A172 (cell line): ENCODE results near the gene ZC3H18. TPM values are rescaled to one million over a fixed set of nuclear protein-coding genes. Genes with fewer than 3 reads are reported as not detected.

Source experiments
- DNase-seq: peaks from one replicate; pipeline ENCODE4 v3.0.0-alpha.2; 2015; ENCODE audit warnings: low spot score
- total RNA-seq: library from RNA; depleted of rRNA; stranded (reverse); fragments of >200 nt; shearing (Covaris generic); gene quantifications from 2 replicates; pipeline ENCODE4 v1.2.3, GENCODE V29; 2014

Gene ZC3H18
- total RNA-seq, 1 experiment from 2014 or later = 17.7 TPM

DNA sequence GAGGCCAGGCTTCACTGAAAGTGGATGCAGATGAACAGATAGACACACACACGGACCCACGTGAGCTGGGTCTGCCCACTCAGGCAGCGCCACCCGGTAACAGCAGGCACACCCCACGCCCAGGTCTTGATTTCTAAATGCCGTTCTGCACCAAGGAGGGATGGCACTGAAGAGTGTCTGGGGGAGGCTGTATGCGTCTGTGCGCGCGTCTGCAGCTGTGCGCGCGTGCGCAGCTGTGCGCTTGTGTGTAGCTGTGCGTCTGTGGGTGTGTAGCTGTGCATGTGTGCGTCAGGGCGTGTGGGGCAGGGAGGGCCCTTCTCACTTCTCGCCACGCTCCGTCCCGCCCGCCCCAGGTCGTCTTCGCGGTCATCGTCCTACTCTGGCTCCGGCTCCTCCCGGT, 52.7 kb downstream of the ZC3H18 start:
- no peak for DNase-seq

DNA sequence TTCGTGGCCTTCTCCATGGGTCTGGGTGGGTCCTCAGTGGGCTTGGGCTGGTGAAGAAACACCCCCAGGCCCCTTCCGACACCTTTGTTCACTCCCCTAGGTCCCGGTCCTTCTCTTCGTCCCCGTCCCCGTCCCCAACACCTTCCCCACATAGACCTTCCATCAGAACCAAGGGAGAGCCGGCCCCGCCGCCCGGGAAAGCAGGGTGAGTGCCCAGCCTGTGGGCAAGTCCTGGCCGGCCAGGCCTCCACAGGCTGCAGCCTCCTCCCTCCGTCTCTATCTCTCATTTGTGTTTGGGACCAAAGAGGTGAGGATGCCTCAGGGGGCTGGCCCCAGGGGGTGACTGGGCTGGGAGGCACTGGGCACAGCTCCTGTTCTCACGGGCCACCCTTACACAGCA, 53.7 kb downstream of the ZC3H18 start:
- DNase-seq = no peak

DNA sequence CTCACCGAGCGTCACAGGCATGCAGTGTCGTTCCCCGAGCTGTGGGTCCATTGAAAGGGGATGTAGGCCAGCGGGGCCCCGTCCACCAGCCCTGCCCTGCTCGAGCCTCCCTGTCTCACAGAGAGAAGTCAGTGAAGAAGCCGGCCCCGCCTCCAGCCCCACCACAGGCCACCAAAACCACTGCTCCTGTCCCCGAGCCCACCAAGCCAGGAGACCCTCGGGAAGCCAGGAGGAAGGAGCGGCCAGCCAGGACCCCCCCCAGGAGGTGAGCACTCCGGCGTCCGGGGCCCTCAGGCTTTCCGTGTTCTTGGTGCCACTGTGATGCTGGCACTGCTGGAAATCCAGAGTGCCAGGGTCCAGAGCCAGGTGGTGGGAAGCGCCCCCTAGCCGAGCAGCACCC, 54.3 kb downstream of the ZC3H18 start:
- DNase-seq = no peak

DNA sequence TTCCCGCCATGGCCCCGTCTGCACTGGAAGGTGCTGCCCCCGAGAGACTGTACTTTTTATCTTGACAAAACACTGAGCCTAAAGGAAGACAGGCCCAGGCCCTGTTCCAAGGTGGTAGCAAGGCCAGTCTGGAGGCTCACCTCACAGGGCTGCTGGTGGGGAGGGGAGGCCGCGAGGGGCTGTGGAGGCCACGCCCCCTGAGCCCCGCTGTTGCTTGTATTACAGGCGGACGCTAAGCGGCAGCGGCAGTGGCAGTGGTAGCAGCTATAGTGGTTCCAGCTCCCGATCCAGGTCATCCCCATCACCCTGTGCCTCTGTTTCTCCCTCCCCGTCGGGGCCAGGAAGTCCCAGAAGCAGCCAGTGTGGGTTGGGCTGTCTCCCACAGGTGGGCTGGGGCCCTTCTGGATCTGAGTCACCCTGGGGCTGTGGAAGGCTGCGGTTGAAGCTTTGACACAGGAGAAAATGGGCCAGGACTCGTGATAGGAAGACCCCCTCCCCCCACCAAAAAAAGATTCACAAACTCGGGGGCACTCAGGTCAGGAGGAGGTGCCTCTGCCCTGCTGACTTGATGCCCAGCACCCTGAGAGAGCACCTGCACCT, 54.9 kb downstream of the ZC3H18 start:
- DNase-seq = no peak

DNA sequence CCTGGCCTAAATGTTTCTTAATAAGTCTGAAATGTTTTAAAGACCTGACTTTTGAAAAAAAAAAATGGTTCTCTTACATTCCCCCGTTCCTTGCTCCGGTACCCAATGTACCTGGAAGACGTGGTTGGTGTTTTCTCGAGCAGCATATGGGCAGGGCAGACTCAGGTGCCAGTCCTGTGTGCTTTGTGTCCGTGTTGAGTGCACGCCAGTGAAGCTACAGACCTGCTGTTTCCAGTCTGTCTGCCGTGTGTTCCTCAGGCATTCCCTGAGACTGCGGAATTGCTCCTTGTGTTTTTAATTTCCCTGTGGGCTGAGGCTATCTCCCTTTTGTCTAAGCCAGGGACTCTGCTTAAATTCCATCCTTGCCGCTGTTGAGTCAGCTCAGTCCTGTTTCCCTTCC, 56.4 kb downstream of the ZC3H18 start:
- no peak for DNase-seq

DNA sequence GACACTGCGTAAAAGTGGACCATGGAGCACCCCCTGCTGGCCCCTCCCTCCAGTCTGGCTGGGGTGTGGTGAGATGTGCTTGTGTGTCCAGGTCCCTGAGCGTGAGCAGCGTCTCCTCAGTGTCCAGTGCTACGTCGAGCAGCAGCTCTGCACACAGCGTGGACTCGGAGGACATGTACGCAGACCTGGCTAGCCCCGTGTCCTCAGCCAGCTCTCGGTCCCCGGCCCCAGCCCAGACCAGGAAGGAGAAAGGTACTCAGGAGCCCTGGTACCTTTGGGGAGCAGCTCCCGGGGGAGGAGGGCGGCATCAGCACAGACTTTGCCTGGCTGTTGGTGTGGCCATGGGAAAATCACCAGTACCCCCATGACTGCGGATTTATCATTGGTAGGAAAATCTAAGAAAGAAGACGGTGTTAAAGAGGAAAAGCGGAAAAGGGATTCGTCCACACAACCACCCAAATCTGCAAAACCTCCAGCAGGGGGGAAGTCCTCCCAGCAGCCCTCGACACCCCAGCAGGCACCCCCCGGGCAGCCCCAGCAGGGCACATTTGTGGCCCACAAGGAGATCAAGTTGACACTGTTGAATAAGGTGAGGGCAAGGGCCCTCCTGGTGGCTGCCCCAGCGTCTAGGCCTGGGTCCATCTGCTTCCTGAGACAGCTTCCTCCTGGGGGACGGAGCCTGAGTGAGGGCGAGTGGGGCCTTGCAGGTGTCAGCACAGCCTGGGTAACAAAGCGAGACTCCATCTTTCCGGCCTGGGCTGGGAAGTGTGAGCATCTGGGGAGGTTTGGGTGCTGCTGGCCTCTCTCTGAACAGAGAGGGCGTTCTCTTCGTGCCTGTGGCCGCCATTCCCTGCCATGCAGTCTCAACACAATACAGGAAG, 57.6 kb downstream of the ZC3H18 start:
- DNase-seq = no peak

DNA sequence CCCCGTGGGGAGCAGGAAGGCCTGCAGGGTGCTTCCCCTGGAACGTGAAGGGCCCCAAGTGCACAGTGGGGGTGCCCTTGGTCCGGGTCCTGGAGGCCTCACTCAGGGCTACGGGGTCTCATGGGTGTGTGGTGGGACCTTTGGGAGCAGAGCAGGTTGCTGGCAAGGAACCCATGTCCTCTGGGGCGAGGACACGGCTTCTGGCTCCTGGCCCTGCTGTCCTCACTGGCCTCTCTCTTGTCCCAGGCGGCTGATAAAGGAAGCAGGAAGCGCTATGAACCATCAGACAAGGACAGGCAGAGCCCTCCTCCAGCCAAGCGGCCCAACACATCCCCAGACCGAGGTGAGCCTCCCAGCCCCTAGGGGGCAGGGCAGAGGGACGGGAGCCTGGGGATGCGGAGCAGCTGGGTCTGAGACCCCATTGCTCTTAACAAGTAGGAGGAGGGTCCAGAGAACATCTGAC, 58.3 kb downstream of the ZC3H18 start:
- peak; percentile 35 for DNase-seq

DNA sequence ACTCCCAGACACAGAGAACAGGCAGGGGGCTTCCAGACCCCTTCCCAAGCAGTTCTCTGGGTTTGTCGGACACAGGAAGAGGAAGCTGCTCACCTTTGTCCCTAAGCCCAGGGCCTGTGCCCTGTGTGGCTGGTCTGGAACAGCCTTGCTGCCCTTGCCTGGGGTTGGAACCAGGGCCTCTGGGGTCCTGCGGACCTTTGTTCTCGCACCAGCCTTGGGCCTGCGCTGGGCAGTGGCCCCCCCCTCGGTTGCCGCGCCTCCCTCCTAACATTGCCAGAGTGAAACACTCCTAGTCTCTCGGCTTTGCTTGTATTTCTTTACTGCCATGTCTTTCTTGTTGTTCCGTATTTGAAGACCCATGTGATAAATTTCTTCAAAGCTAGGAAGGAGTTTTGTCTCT, 59.6 kb downstream of the ZC3H18 start:
- no peak for DNase-seq

DNA sequence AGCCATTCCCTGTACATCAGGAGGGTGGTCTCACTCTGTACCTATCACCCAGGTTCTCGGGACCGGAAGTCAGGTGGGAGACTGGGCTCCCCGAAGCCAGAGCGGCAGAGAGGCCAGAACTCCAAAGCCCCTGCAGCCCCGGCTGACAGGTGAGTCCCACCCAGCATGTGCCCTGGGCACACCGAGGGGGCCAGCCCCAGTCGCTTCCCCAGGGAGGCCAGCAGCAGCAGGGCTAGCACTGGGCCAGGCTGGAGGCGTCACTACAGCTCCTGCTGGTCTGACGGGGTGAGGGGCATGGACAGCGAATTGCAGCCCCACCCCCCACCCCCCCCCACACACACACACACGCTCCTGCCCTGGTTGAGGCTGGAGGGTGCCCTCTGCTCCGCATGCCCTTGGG, 60.2 kb downstream of the ZC3H18 start:
- no peak for DNase-seq

DNA sequence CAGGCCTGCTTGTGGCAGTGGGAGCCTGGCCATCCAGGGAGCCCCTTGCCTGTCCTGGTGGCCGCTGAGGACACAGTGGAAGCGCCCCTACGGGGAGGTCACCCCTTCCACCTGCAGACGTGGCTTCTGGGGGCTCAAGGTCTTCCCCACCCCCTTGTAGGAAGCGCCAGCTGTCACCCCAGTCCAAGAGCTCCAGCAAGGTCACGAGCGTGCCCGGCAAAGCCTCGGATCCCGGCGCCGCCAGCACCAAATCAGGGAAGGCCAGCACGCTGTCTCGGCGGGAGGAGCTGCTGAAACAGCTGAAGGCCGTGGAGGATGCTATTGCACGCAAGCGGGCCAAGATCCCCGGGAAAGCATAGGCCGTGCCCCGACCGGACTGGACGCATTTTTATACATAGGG, 60.7 kb downstream of the ZC3H18 start:
- no peak for DNase-seq

DNA sequence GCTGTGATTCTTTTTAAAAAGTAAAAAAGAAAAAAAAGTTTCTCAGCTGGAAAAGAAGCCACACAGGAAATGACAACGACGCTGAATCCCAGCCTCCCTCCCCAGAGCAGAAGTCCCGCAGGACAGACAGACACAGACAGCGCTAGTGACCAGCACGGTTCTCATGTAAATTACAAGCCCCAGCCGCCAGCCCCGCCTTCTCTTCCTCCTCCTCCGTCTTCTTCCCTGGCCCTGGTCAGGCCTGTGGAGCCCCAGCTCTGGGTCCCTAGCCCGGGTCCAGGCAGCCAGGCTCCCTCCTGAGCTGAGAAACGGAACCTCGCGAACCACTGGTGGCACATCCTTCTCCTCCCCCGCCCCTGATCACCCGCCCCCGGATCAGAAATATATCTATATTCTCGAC, 61.2 kb downstream of the ZC3H18 start:
- DNase-seq = no peak

DNA sequence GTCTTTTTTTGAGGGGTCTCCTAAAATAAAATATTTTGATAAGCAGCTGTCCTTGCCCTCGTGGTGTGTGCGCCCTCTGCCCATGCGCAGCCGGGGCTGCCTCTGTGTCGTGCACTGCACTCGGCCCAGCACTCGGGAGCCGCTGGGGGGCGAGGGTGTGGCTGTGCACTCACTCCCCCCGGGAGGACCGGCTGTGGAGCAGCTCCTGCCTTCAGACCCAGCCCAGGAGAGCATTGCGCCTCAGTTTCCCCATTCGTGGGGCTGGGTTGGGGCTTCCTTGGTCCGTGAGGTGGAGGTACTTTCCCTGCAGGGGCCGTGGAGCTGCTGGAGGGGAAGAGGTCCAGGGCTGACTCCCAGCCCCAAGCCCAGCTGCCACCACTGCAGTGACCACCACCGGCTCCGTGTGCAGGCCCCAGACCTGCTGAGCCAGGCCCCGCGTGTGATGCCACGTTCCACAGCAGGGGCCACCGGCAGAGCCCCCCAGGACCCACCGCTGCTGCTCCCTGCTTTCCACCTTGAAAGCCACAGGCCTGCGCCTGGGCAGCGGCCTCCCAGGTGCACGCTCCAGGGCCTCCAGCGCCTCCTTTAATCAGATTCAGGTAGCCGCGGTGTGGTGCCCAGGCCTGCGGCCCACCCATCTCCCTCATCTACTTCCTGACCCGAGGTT, 61.9 kb downstream of the ZC3H18 start:
- DNase-seq = no peak

DNA sequence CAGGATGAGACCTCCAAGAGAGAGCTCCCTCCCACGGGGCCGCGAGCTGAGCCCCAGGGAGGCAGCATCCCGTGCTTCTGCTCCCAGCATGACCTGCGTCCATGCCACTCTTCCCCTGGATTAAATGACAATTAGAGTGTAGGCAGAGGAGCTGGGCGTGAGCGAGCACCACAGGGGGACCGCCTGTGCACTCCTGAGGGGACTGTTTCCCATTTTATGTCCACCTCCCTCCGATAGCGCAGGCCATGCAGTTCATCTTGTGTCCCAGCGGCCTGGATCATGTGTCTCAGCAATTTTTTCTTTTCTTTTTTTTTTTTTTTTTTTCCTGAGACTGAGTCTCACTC, 62.4 kb downstream of the ZC3H18 start:
- no peak for DNase-seq

DNA sequence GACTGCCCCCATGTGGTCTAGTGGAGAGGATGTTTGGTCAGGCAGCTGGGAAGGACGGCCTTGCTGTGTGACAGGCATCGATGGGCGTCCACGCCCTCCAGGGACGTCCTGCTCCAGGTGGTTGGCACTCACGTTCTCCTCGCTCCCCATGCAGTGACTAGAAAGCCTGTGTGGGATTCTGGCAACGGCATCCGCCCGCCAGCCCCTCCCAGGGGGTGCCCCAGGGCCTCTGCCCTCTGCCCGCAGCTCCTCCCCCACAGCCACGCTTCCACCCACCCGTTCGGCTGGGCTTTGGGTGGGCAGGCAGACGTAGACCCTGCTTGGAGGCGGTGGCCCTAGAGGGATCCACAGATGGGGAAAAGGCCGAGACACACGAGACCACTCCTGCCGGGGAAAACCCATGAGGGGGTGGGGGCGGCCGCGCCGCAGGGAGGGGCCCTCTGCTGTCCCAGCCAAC, 63.5 kb downstream of the ZC3H18 start:
- DNase-seq = peak; percentile 51

DNA sequence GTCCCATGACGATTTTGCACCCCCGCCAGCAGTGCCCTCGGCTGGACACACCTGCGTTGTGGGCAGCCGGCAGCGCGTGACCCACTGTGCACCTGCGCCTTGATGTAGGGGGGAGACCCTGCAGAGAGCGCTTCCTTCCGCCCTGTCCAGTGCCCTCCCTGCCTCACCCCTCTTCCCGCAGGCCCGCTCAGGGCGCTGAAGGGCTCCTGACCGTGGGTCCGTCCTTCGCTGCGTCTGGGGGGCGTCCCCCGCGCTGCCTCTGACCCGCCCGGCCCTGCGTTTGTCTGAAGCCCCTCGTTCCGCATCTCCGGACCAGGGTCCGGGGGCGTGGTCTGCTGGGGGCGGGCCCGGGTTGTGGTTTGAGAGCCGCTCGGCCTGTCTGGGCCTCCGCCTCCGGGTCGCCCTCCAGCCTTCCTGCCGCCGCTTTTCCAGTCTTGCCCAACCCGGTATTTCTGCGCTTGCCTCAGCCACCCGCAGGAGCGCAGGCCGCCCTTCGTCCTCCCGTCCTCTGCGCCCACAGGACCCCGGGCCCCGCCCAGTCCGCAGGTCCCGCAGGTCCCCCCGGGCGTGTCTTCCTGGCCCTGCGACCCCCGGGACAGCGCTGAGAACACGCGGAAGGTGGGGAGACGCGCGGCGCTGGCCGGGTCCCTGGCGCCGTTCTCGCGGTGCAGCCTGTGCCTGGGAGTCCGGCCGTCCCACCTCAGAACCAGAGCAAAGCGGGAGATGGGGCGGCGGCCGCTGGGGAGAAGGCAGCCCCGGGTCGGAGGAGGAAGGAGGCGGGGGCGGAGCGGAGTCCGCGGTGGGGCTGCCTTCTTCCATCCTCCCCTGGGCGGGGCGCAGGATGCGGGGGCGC, 64.2 kb downstream of the ZC3H18 start:
- DNase-seq = no peak

DNA sequence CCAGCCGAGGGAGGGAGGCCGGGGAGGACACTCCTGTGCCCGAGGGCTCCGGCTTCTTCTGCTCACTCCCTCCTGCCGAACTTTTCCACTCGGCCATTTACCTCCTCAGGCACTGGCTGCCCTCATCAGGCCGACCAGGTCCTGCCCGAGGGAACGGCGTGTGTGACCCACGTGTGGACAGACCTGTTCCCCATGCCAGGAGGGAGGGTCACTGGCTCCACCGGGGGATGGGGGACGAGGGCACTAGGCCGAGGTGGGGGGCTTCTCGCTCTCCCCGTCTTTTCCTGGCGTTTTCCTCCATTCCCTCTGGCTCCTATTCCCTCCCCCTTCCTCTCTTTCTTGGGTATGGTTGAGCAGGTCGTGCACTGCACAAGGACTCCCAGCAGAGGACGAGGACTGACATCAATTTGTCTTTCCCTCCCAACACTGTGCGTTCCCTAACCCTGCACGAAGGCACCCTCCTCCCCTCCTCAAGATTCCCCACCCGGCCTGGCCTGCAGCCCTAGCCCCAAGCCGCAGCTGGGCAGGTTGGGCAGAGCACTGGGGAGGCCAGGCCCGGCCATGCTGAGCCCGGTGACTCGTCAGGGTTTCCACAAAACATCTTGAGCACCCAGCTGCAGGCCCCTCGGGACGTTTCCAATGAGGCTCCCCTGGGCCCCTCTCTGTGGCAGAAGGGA, 64.9 kb downstream of the ZC3H18 start:
- no peak for DNase-seq

DNA sequence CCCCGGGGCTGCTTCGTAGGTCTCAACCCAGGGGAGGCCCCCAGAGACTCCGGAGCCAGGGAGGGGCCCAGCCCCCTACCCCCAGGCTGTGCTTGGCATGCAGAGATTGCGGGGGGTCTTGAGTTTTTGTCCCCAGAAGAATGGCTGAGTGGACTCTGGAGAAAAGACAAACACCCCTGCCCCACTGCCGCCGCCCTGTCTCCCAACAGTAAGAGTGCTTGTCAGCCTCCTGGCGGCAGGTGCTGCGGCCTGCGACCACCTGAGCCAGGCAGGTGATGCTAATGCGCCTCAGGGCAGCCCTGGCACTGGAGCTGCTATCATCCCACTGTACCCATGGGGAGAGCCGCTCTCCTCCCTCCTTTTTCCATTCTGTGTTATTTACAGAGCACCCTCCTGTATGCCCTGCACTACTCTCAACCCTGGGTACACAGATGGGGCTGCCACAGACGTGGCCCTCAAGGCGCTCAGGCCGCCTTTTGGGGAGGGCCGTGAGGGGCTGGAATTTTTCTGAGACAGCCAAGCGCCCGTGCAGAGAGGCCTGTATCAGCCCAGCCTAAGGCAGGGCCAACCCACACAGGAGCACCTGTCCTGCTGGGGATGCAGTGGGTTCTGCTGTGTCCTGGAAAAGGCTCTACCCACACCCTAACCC, 65.6 kb downstream of the ZC3H18 start:
- no peak for DNase-seq

DNA sequence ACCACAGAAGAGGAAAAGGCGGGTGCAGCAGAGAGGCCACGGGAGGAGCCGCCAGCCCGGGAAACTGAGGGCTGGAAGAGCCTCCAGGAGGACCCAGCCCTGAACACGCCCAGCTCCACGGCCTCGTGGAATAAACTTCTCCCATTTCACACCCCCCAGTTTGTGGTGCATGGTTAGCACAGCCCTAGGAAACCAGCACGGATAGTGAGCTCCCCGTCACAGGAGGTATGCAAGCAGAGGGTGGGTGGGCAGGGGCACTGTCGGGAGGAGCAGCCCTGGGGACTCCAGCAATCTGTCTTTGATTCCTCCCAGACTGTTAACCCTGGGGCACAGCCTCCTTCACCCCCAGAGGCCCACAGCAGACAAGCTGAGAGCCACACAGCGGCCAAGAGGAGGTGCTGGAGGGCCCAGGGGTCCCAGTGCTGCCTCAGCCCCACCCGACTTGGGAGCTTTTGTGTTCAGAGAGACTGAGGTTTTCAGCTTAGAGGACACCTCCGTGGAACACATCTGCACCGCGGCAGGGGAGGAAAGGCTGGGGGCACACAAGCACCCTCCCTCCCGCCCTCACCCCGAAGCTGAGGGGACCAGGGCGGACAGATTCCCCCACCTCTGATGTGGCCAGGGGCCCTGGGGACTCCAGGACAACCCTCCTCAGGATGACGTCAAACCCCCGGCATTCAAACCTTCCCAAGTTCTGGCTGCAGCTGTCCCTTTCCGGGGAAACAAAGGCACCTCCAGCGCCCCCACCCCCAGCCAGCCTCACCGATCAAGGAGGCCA, 66.5 kb downstream of the ZC3H18 start:
- DNase-seq = no peak

DNA sequence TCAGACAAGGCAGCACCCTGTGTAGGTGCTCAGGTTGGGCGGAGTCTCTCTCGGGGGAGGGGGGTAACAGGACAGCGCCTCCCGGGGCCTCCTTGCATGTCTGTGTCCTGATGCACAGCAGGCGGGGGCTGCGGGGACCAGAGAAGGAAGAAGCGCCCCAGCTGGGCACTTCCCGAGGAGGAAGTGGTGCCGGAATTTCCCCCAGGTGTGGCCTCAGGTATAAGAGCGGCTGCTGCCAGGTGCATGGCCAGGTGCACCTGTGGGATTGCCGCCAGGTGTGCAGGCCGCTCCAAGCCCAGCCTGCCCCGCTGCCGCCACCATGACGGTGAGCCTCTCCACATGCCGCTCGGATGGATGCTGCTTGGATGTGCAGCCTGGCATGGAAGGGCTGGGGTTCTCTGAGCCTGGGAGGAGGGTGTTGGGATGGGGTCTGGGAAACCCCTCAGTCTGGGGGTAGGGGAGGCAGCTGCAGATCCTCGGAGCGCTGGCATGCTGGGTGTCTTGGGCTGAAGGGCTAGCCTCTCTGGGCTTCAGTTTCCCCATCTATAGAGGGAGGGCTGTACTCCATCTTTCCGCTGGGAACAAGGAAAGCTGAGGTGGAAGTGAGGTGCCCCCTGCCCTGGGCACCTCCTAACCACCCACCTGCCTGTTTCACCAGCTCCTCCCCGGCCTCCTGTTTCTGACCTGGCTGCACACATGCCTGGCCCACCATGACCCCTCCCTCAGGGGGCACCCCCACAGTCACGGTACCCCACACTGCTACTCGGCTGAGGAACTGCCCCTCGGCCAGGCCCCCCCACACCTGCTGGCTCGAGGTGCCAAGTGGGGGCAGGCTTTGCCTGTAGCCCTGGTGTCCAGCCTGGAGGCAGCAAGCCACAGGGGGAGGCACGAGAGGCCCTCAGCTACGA, 68.4 kb downstream of the ZC3H18 start, which contains the start of gene IL17C:
Gene IL17C, plus strand, starts transcription at position 250 of the 908 bp plus-strand sequence. Its CDS starts 70 bp downstream, at position 320.
- DNase-seq = no peak
